Ectodermal cell (in vitro differentiated cells): Measurements from ENCODE around the gene CNTN5.
"Not testable (repeated sequence)": the region's sequence is repeated elsewhere in the genome, so short reads cannot be mapped to it uniquely, and the experiment has no call there.

Experiments
- H3K27ac ChIP-seq: 2 replicates; pipeline ENCODE4 v1.7.0; 2013; ENCODE audit warnings: mild to moderate bottlenecking, low read depth, low read length; ENCODE audit not compliant: insufficient read depth, poor library complexity, severe bottlenecking
- H3K27me3 ChIP-seq: 2 replicates; pipeline ENCODE4 v1.7.0; 2013; ENCODE audit warnings: mild to moderate bottlenecking, low read length; ENCODE audit not compliant: insufficient read depth, control insufficient read depth, poor library complexity, severe bottlenecking
- H3K36me3 ChIP-seq: one replicate; pipeline ENCODE4 v1.7.0; 2013; ENCODE audit warnings: low read length; ENCODE audit not compliant: control insufficient read depth, insufficient read depth
- H3K4me1 ChIP-seq: one replicate; pipeline ENCODE4 v1.7.0; 2013; ENCODE audit warnings: low read length; ENCODE audit not compliant: control insufficient read depth, insufficient read depth
- H3K4me3 ChIP-seq: 2 replicates; pipeline ENCODE4 v1.7.0; 2013; ENCODE audit warnings: low read depth, low read length, control low read depth; ENCODE audit not compliant: insufficient read depth
- H3K9me3 ChIP-seq: 2 replicates; pipeline ENCODE4 v1.7.0; 2013; ENCODE audit warnings: mild to moderate bottlenecking, low read length, moderate library complexity; ENCODE audit not compliant: control insufficient read depth
- WGBS, 2 experiments: methylation state at CpG; one replicate each; pipeline ENCODE4 v1.1.7; 2013; ENCODE audit warnings: missing lambda C conversion rate in 2 of 2; 5-methylcytosine and 5-hydroxymethylcytosine counted together

Gene CNTN5

GRCh38 chr11:99069856-99070444 is 49.2 kb downstream of the CNTN5 start:
- WGBS, 2 experiments, result 43 to 47% methylated on average over 7 to 8 of the region's 8 CpGs
- Histone ChIP-seq H3K9me3 (no peaks in the 10 kb centered on the region), H3K27ac (no peak overlapping the region), H3K27me3 (no peaks in the 10 kb centered on the region), H3K4me3 (no peak overlapping the region), H3K36me3 (no peaks in the 10 kb centered on the region), H3K4me1 (peaks cover 4% of the 10 kb centered on the region)

GRCh38 chr11:99079576-99079975 is 58.8 kb downstream of the CNTN5 start:
- H3K4me1 ChIP-seq, result no peaks in the 10 kb centered on the region
- H3K9me3 ChIP-seq, result no peaks in the 10 kb centered on the region
- H3K27ac ChIP-seq, result no peak overlapping the region
- H3K36me3 ChIP-seq, result no peaks in the 10 kb centered on the region
- H3K27me3 ChIP-seq, result no peaks in the 10 kb centered on the region
- H3K4me3 ChIP-seq, result no peak overlapping the region
- 79 to 92% methylated on average over 3 of the region's 3 CpGs for WGBS, 2 experiments

- Histone ChIP-seq H3K27me3 (no peaks in the 10 kb centered on the region), H3K27ac (no peak overlapping the region)
- 92 to 95% methylated on average over 5 of the region's 5 CpGs for WGBS, 2 experiments
These were observed 59.4 kb downstream of the CNTN5 start for GRCh38 chr11:99080154-99080553.

GRCh38 chr11:99098258-99098657 is 77.5 kb downstream of the CNTN5 start:
- WGBS, 2 experiments, result 92% methylated on average over 4 of the region's 6 CpGs
- Histone ChIP-seq H3K9me3 (no peaks in the 10 kb centered on the region), H3K4me3 (no peak overlapping the region), H3K4me1 (no peaks in the 10 kb centered on the region), H3K27me3 (no peaks in the 10 kb centered on the region), H3K36me3 (no peaks in the 10 kb centered on the region), H3K27ac (no peak overlapping the region)

More at GRCh38 chr11:99080154-99080553, 59.4 kb downstream of the CNTN5 start:
- no peaks in the 10 kb centered on the region for H3K36me3 ChIP-seq
- H3K9me3 ChIP-seq, result no peaks in the 10 kb centered on the region
- no peak overlapping the region for H3K4me3 ChIP-seq
- H3K4me1 ChIP-seq, result no peaks in the 10 kb centered on the region

GRCh38 chr11:99098751-99099150 is 78.0 kb downstream of the CNTN5 start:
- WGBS, 2 experiments, result 100% methylated on average over 1 of the region's 1 CpG
- H3K9me3 ChIP-seq, result no peaks in the 10 kb centered on the region
- H3K36me3 ChIP-seq, result no peaks in the 10 kb centered on the region
- no peaks in the 10 kb centered on the region for H3K27me3 ChIP-seq
- no peak overlapping the region for H3K27ac ChIP-seq
- H3K4me3 ChIP-seq, result no peak overlapping the region
- no peaks in the 10 kb centered on the region for H3K4me1 ChIP-seq

- Histone ChIP-seq H3K4me1 (no peaks in the 10 kb centered on the region), H3K27ac (no peak overlapping the region), H3K4me3 (no peak overlapping the region), H3K36me3 (no peaks in the 10 kb centered on the region), H3K9me3 (no peaks in the 10 kb centered on the region), H3K27me3 (no peaks in the 10 kb centered on the region)
- WGBS, 2 experiments, result 93 to 95% methylated on average over 2 of the region's 2 CpGs
These were observed 96.9 kb downstream of the CNTN5 start for GRCh38 chr11:99117603-99118002.

GRCh38 chr11:99133862-99134261 is 113.1 kb downstream of the CNTN5 start:
- H3K27ac ChIP-seq, H3K4me3 ChIP-seq, H3K4me1 ChIP-seq, H3K27me3 ChIP-seq, H3K36me3 ChIP-seq, H3K9me3 ChIP-seq: not testable (repeated sequence)
- 84 to 85% methylated on average over 3 of the region's 3 CpGs for WGBS, 2 experiments

- H3K27ac ChIP-seq, result no peak overlapping the region
- no peaks in the 10 kb centered on the region for H3K9me3 ChIP-seq
- H3K36me3 ChIP-seq, result no peaks in the 10 kb centered on the region
- 83 to 100% methylated on average over 1 of the region's 1 CpG for WGBS, 2 experiments
- H3K27me3 ChIP-seq, result no peaks in the 10 kb centered on the region
- H3K4me3 ChIP-seq, result no peak overlapping the region
- H3K4me1 ChIP-seq, result no peaks in the 10 kb centered on the region
These were observed 114.8 kb downstream of the CNTN5 start for GRCh38 chr11:99135508-99135907.

- WGBS, 2 experiments, result 66 to 70% methylated on average over 4 of the region's 4 CpGs
- Histone ChIP-seq H3K27ac (no peak overlapping the region), H3K36me3 (no peaks in the 10 kb centered on the region), H3K27me3 (no peaks in the 10 kb centered on the region), H3K4me3 (no peak overlapping the region), H3K9me3 (no peaks in the 10 kb centered on the region), H3K4me1 (no peaks in the 10 kb centered on the region)
These were observed 121.5 kb downstream of the CNTN5 start for GRCh38 chr11:99142237-99142636.

GRCh38 chr11:99148352-99148751 is 127.6 kb downstream of the CNTN5 start:
- Histone ChIP-seq H3K9me3 (no peaks in the 10 kb centered on the region), H3K27ac (no peak overlapping the region), H3K4me3 (no peak overlapping the region), H3K27me3 (no peaks in the 10 kb centered on the region), H3K36me3 (no peaks in the 10 kb centered on the region), H3K4me1 (no peaks in the 10 kb centered on the region)

- H3K4me3 ChIP-seq, result no peak overlapping the region
These were observed 133.5 kb downstream of the CNTN5 start for GRCh38 chr11:99154277-99154676.

More at GRCh38 chr11:99154277-99154676, 133.5 kb downstream of the CNTN5 start:
- Histone ChIP-seq H3K36me3 (no peaks in the 10 kb centered on the region), H3K27ac (no peak overlapping the region), H3K27me3 (no peaks in the 10 kb centered on the region), H3K9me3 (no peaks in the 10 kb centered on the region), H3K4me1 (no peaks in the 10 kb centered on the region)
- WGBS, 2 experiments, result 58 to 59% methylated on average over 5 of the region's 5 CpGs
